GM12878 (cell line): ENCODE results near the gene SMARCC1. TPM values are rescaled to one million over a fixed set of nuclear protein-coding genes. Genes with fewer than 3 reads are reported as not detected.

Source experiments
- ATAC-seq: fragments of 200-7000 bp; cut with Tn5 transposase; 3 replicates; pipeline ENCODE4 v1.9.1; 2020; ENCODE audit warnings: mild to moderate bottlenecking, moderate library complexity
- BruUV-seq: library from RNA; stranded (reverse); fragments of 400-500 nt; replicated peaks from 2 replicates; lab custom pipeline; 2021; lab: Mats Ljungman, UMichigan
- CTCF ChIA-PET: fragments of 300-600 bp; sonication (Branson Sonifier 250); formaldehyde crosslinking; extraction: SDS; loops from one replicate; lab custom pipeline; 2021; ENCODE audit warnings: inconsistent platforms; lab: Yijun Ruan, JAX
- POLR2A ChIA-PET: fragments of 350-600 bp; formaldehyde crosslinking; extraction: SDS; loops from one replicate; lab custom pipeline; 2021; ENCODE audit warnings: inconsistent platforms; lab: Charles Lee
- RAD21 ChIA-PET: fragments of 300-600 bp; sonication (Branson Sonifier 250); formaldehyde crosslinking; loops from one replicate; lab custom pipeline; 2023; ENCODE audit warnings: antibody characterized with exemption; ENCODE audit not compliant: unreplicated experiment; lab: Charles Lee
- SMC1A ChIA-PET: fragments of 300-600 bp; sonication (Branson Sonifier 250); formaldehyde crosslinking; loops from one replicate; lab custom pipeline; 2023; ENCODE audit not compliant: unreplicated experiment, uncharacterized antibody; lab: Charles Lee
- DNase-seq: peaks from one replicate; pipeline ENCODE4 v3.0.0-alpha.2; 2011; ENCODE audit warnings: low read depth, low spot score
- FAIRE-seq: peaks from 3 replicates; lab custom pipeline; 2011; peaks lifted over from hg19 to GRCh38; lab: Jason Lieb, UNC
- H2AFZ ChIP-seq: 2 replicates; pipeline ENCODE4 v1.6.0; 2011; ENCODE audit warnings: low read depth, low read length, control low read depth; ENCODE audit not compliant: control insufficient read depth
- H3K27ac ChIP-seq: 2 replicates; pipeline ENCODE4 v1.5.1; 2011; ENCODE audit warnings: control low read depth; ENCODE audit not compliant: control insufficient read depth, insufficient read depth
- H3K27me3 ChIP-seq, 2 experiments: replicated peaks in 1 of 2; 2 replicates each; pipeline versions ENCODE4 v1.6.0 to v1.6.1; 2011; ENCODE audit warnings: low read length in 1 of 2; ENCODE audit not compliant: control insufficient read depth in 2 of 2, insufficient read depth in 2 of 2
- H3K36me3 ChIP-seq, 2 experiments: 2 replicates each; pipeline ENCODE4 v1.5.1; 2011; ENCODE audit warnings: low read length in 1 of 2; ENCODE audit not compliant: control insufficient read depth in 2 of 2, insufficient read depth in 2 of 2
- H3K4me1 ChIP-seq: 2 replicates; pipeline ENCODE4 v1.6.1; 2011; ENCODE audit warnings: mild to moderate bottlenecking, low read length, moderate library complexity, mixed read lengths; ENCODE audit not compliant: control insufficient read depth, insufficient read depth
- H3K4me2 ChIP-seq: 2 replicates; pipeline ENCODE4 v1.6.0; 2011; ENCODE audit warnings: control low read depth; ENCODE audit not compliant: control insufficient read depth, insufficient read depth
- H3K4me3 ChIP-seq: fragments of 200-600 bp; sonication (generic); 2 replicates; pipeline ENCODE4 v1.5.1; 2016
- H3K79me2 ChIP-seq: 2 replicates; pipeline ENCODE4 v1.6.0; 2011; ENCODE audit warnings: low read length; ENCODE audit not compliant: control insufficient read depth, insufficient read depth
- H3K9ac ChIP-seq: 2 replicates; pipeline ENCODE4 v1.8.0; 2011; ENCODE audit warnings: low read length, control low read depth, mixed read lengths; ENCODE audit not compliant: control insufficient read depth, insufficient read depth
- H3K9me3 ChIP-seq: replicated peaks from 3 replicates; pipeline ENCODE4 v1.5.1; 2011; ENCODE audit warnings: mild to moderate bottlenecking, low read length; ENCODE audit not compliant: control insufficient read depth, insufficient read depth
- H4K20me1 ChIP-seq: 2 replicates; pipeline ENCODE4 v1.6.0; 2011; ENCODE audit not compliant: control insufficient read depth, insufficient read depth
- BACH1 ChIP-seq: fragments of 450-650 bp; IDR thresholded peaks from 2 replicates; pipeline ENCODE4 v1.6.1; 2017; ENCODE audit warnings: mild to moderate bottlenecking, borderline replicate concordance
- BHLHE40 ChIP-seq, 2 experiments: fragments of 450-650 bp in 1 of 2; IDR thresholded peaks; 2 replicates each; pipeline ENCODE4 v1.6.1; 2011 to 2017; ENCODE audit warnings: low read depth in 2 of 2, borderline replicate concordance in 1 of 2, improper control_type of control experiment in 1 of 2, low read length in 1 of 2, mild to moderate bottlenecking in 1 of 2
- CHD2 ChIP-seq: IDR thresholded peaks from 2 replicates; pipeline ENCODE4 v1.6.1; 2011; ENCODE audit warnings: low read depth, low read length, improper control_type of control experiment, borderline replicate concordance
- EGR1 ChIP-seq, 2 experiments: IDR thresholded peaks; 1 replicate in 1 of 2; 2 replicates in 1 of 2; pipeline ENCODE4 v1.6.1; 2011 to 2012; ENCODE audit warnings: low read depth in 2 of 2, low read length in 2 of 2, borderline replicate concordance in 1 of 2, mild to moderate bottlenecking in 1 of 2, moderate library complexity in 1 of 2
- ETV6 ChIP-seq, 2 experiments: fragments of 450-650 bp in 1 of 2; IDR thresholded peaks in 1 of 2; conservative IDR thresholded peaks in 1 of 2; 2 replicates each; pipeline ENCODE4 v1.6.1; 2014; ENCODE audit warnings: antibody characterized with exemption in 1 of 2, borderline replicate concordance in 1 of 2, low read depth in 1 of 2, mild to moderate bottlenecking in 1 of 2, moderate library complexity in 1 of 2
- GATAD2B ChIP-seq: fragments of 450-650 bp; conservative IDR thresholded peaks from 2 replicates; pipeline ENCODE4 v1.6.1; 2017; ENCODE audit warnings: low read depth, mild to moderate bottlenecking, moderate library complexity
- JUNB ChIP-seq: IDR thresholded peaks from 2 replicates; pipeline ENCODE4 v1.6.1; 2016; ENCODE audit warnings: antibody characterized with exemption, mild to moderate bottlenecking
- KAT2A ChIP-seq: conservative IDR thresholded peaks from 2 replicates; pipeline ENCODE4 v1.6.1; 2011; ENCODE audit warnings: low read depth, low read length; ENCODE audit not compliant: control insufficient read depth
- KDM1A ChIP-seq: fragments of 200-600 bp; sonication (generic); IDR thresholded peaks from 2 replicates; pipeline ENCODE4 v1.6.1; 2016; ENCODE audit warnings: borderline replicate concordance
- POLR2A ChIP-seq: IDR thresholded peaks from 2 replicates; pipeline ENCODE4 v1.6.1; 2011; ENCODE audit warnings: low read depth, mild to moderate bottlenecking, low read length
- SMAD1 ChIP-seq: fragments of 450-650 bp; IDR thresholded peaks from 2 replicates; pipeline ENCODE4 v1.6.1; 2018; ENCODE audit warnings: mild to moderate bottlenecking, low read depth; ENCODE audit not compliant: partially characterized antibody
- SPI1 ChIP-seq: IDR thresholded peaks from 2 replicates; pipeline ENCODE4 v1.6.1; 2011; ENCODE audit warnings: low read depth, mild to moderate bottlenecking, low read length, moderate library complexity, borderline replicate concordance; ENCODE audit not compliant: insufficient read depth
- TARDBP ChIP-seq: IDR thresholded peaks from 2 replicates; pipeline ENCODE4 v1.6.1; 2016; ENCODE audit warnings: borderline replicate concordance
- TCF3 ChIP-seq: IDR thresholded peaks from 2 replicates; pipeline ENCODE4 v1.6.1; 2012; ENCODE audit warnings: low read depth, mild to moderate bottlenecking, low read length, borderline replicate concordance; ENCODE audit not compliant: insufficient read depth
- ZBED1 ChIP-seq: IDR thresholded peaks from 2 replicates; pipeline ENCODE4 v1.6.1; 2016; ENCODE audit warnings: borderline replicate concordance
- ZNF207 ChIP-seq: fragments of 450-650 bp; IDR thresholded peaks from 2 replicates; pipeline ENCODE4 v1.6.1; 2014; ENCODE audit warnings: antibody characterized with exemption, mild to moderate bottlenecking, borderline replicate concordance
- WGBS: methylation state at CpG from one replicate; pipeline ENCODE4 v1.1.6; 2016; ENCODE audit warnings: low lambda C conversion rate; ENCODE audit not compliant: insufficient replicate concordance, insufficient coverage; ENCODE audit errors: missing lambda C conversion rate; 5-methylcytosine and 5-hydroxymethylcytosine counted together
- in situ Hi-C: fragments of 300-500 bp; cut with MboI; formaldehyde crosslinking; loops from 9 replicates; pipeline ENCODE4 v1.14.3; 2018; ENCODE audit warnings: mixed read lengths
- intact Hi-C: fragments of 100-400 bp; cut with micrococcal nuclease; formaldehyde crosslinking; loops from one replicate; pipeline ENCODE4 v1.14.2; 2022; ENCODE audit not compliant: unreplicated experiment
- polyA plus RNA-seq, 11 experiments: library from polyadenylated mRNA; depleted of rRNA in 4 of 11; unstranded in 6 of 11; stranded (reverse) in 5 of 11; fragments of >200 nt; fragmentation: Nextera tagmentation in 4 of 11; fragmentation: Illumina TruSeq in 1 of 11; extraction: Ambion mirVana in 4 of 11; extraction: Trizol in 1 of 11; gene quantifications; 1 replicate in 1 of 11; 2 replicates in 10 of 11; pipeline versions ENCODE4 v1.2.1 to v1.2.3, GENCODE V29; 2011 to 2016; ENCODE audit warnings: inconsistent platforms in 2 of 11, missing spikeins in 2 of 11, low read depth in 1 of 11
- total RNA-seq, 4 experiments: library from RNA; depleted of rRNA in 3 of 4; stranded (reverse); fragments of >200 nt in 3 of 4; fragmentation: Illumina TruSeq in 1 of 4; extraction: Trizol in 1 of 4; gene quantifications; 2 replicates each; pipeline versions ENCODE4 v1.2.1 to v1.2.3, GENCODE V29; 2013 to 2021
- TF ChIP-seq, protein P1 (sequence below): fragments of 450-650 bp; formaldehyde crosslinking; IDR thresholded peaks from 2 replicates; pipeline ENCODE4 v1.4.0; 2020; ENCODE audit warnings: mild to moderate bottlenecking, moderate library complexity
- TF ChIP-seq, protein P2 (sequence below): fragments of 450-650 bp; IDR thresholded peaks from 2 replicates; pipeline ENCODE4 v1.6.1; 2017; ENCODE audit warnings: mild to moderate bottlenecking, low read depth, inconsistent platforms; ENCODE audit not compliant: poor library complexity, severe bottlenecking

The SMARCC1 gene
- total and polyA plus RNA-seq, 10 of the 15 experiments (the other 5 are each of a cell fraction or from before 2014, with no cell fraction given): 26.6 to 147 (median 57.1) TPM

DNA sequence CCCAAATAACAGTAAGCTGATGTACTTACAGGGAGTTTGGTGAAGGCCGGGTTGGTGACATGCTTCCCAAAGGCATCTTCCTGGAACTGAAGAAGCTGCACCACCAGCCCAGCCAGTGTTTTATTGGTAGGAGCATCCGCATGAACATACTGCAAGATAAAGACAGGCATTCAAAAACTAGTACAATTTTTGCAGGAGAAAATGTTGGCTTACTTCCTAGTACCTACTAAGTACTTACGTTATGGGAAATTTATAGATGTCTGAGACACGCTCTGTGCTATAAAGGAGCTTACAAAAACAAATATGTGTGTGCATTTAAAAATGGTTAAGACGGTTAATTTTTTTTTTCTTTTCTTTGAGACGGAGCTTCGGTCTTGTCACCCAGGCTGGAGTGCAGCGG, 8.9 kb downstream of the SMARCC1 start (continued):
- TF ChIP-seq BHLHE40 (IDR thresholded peaks at IDR 0.05; ENCODE audit: borderline replicate concordance in 1 of 2, low read depth in 2 of 2, low read length in 1 of 2): no peak
- TF ChIP-seq SPI1: no peak
- no peak for TF ChIP-seq TCF3
- TF ChIP-seq CHD2: no peak

DNA sequence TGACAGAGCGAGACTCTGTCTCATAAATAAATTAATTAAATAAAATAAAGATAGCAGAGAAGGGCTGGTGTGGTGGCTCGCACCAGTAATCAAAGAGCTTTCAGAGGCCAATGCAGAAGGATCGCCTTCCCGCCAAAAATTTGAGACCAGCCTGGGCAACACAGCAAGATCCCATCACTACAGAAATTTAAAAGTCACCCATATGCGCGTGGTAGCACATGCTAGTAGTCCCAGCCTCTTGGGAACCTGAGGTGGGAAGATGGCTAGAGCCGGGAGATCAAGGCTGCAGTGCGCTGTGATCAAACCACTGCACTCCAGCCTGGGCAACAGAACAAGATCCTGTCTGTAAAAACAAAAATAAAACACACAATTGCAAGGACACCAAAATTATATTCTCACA, 9.6 kb downstream of the SMARCC1 start:
- intact Hi-C loops: no loop called here
- ChIA-PET RAD21 (no interaction called here), CTCF (interaction anchor here (0.6 to 1.3 kb wide), 2 partner anchors 11 to 19 kb away, joined by 3 to 5 read pairs; no protein-coding TSS in a partner anchor), POLR2A (no interaction called here), SMC1A (interaction anchor here (0.9 to 2.2 kb wide), 2 partner anchors 20 to 25 kb away, joined by 3 to 4 read pairs; no protein-coding TSS in a partner anchor)
- no peaks in the 10 kb centered on the region for H3K27me3 ChIP-seq
- DNase-seq: no peak
- no peak overlapping the region for H3K27ac ChIP-seq
- H3K4me2 ChIP-seq: no peak overlapping the region
- peaks cover 3 to 21% of the 10 kb centered on the region in 2 experiments for H3K36me3 ChIP-seq
- ATAC-seq: no peak
- no peak overlapping the region for H2AFZ ChIP-seq
- no peak overlapping the region for H3K4me3 ChIP-seq
- 98% methylated on average over 8 of the region's 8 CpGs for WGBS
- no TSS peak for BruUV-seq
- H3K79me2 ChIP-seq: peaks cover 63% of the 10 kb centered on the region
- H3K4me1 ChIP-seq: no peaks in the 10 kb centered on the region; the same call in 1 of the 2 replicates
- no peaks in the 10 kb centered on the region; the same call in 2 of the 3 replicates for H3K9me3 ChIP-seq
- no peak overlapping the region for H3K9ac ChIP-seq
- in situ Hi-C loops: no loop called here
- H4K20me1 ChIP-seq: no peaks in the 10 kb centered on the region
- no peak for FAIRE-seq
- TF ChIP-seq, protein P1, sequence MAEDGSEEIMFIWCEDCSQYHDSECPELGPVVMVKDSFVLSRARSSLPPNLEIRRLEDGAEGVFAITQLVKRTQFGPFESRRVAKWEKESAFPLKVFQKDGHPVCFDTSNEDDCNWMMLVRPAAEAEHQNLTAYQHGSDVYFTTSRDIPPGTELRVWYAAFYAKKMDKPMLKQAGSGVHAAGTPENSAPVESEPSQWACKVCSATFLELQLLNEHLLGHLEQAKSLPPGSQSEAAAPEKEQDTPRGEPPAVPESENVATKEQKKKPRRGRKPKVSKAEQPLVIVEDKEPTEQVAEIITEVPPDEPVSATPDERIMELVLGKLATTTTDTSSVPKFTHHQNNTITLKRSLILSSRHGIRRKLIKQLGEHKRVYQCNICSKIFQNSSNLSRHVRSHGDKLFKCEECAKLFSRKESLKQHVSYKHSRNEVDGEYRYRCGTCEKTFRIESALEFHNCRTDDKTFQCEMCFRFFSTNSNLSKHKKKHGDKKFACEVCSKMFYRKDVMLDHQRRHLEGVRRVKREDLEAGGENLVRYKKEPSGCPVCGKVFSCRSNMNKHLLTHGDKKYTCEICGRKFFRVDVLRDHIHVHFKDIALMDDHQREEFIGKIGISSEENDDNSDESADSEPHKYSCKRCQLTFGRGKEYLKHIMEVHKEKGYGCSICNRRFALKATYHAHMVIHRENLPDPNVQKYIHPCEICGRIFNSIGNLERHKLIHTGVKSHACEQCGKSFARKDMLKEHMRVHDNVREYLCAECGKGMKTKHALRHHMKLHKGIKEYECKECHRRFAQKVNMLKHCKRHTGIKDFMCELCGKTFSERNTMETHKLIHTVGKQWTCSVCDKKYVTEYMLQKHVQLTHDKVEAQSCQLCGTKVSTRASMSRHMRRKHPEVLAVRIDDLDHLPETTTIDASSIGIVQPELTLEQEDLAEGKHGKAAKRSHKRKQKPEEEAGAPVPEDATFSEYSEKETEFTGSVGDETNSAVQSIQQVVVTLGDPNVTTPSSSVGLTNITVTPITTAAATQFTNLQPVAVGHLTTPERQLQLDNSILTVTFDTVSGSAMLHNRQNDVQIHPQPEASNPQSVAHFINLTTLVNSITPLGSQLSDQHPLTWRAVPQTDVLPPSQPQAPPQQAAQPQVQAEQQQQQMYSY: no peak
- TF ChIP-seq POLR2A (no peak), JUNB (no peak), EGR1 (IDR thresholded peaks at IDR 0.05; ENCODE audit: borderline replicate concordance in 1 of 2, low read depth in 2 of 2, low read length in 2 of 2) (no peak), BACH1 (no peak), TARDBP (no peak), ETV6 (conservative IDR thresholded peaks at IDR 0.05 in 1 of 2, IDR thresholded peaks at IDR 0.05 in 1 of 2; ENCODE audit: borderline replicate concordance in 1 of 2, low read depth in 1 of 2) (no peak), ZBED1 (no peak), SMAD1 (no peak), GATAD2B (no peak), KDM1A (no peak), KAT2A (no peak), ZNF207 (no peak)
- TF ChIP-seq, protein P2, sequence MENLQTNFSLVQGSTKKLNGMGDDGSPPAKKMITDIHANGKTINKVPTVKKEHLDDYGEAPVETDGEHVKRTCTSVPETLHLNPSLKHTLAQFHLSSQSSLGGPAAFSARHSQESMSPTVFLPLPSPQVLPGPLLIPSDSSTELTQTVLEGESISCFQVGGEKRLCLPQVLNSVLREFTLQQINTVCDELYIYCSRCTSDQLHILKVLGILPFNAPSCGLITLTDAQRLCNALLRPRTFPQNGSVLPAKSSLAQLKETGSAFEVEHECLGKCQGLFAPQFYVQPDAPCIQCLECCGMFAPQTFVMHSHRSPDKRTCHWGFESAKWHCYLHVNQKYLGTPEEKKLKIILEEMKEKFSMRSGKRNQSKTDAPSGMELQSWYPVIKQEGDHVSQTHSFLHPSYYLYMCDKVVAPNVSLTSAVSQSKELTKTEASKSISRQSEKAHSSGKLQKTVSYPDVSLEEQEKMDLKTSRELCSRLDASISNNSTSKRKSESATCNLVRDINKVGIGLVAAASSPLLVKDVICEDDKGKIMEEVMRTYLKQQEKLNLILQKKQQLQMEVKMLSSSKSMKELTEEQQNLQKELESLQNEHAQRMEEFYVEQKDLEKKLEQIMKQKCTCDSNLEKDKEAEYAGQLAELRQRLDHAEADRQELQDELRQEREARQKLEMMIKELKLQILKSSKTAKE: no peak
